ENCODE data around the gene RABL2A.
"Not testable (repeated sequence)": the region's sequence is repeated elsewhere in the genome, so short reads cannot be mapped to it uniquely, and the experiment has no call there.

- TF ChIP-seq CTCF, POLR2A (IDR thresholded peaks at IDR 0.05): not testable (repeated sequence)
These were observed 27.9 kb upstream of the RABL2A start for GRCh38 chr2:113599208-113599607.
